ENCODE results near the gene UBAC2. TPM values are rescaled to one million over a fixed set of nuclear protein-coding genes. Genes with fewer than 3 reads are reported as not detected.

Gene UBAC2
- total RNA-seq, 1 donor from 2014 or later: 87.7 TPM

DNA sequence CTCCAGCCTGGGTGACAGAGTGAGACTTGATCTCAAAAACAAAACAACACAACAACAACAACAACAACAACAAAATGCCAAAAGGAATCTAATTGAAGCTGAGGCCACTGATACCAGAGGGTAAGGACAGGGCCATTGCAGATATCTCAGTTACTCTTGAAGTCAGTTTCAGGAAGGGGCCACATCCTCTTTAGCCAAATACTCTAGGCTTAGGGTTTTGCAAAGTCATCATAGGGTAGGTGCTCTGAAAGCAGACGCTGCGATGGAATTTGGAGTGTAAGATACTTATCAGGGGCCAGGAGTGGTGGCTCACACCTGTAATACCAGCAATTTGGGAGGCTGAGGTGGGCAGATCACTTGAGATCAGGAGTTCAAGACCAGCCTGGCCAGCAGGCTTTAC, 46.6 kb upstream of the UBAC2 start:
- H3F3A ChIP-seq (ENCODE audit: low read depth): no peaks in the 10 kb centered on the region
- H3K4me3 ChIP-seq: no peak overlapping the region
- no peak overlapping the region for H3K9ac ChIP-seq
- no peak overlapping the region for H3K27ac ChIP-seq
- no peaks in the 10 kb centered on the region for H4K20me1 ChIP-seq (ENCODE audit: low read depth)
- no peaks in the 10 kb centered on the region for H3K36me3 ChIP-seq
- no peaks in the 10 kb centered on the region for H3K4me1 Mint-ChIP-seq
- H3K27ac Mint-ChIP-seq: no peak overlapping the region
- no peaks in the 10 kb centered on the region for H3K4me1 ChIP-seq
- TF ChIP-seq EZH2 (IDR thresholded peaks at IDR 0.05): no peak
- TF ChIP-seq EZH2phosphoT487 (IDR thresholded peaks at IDR 0.05): no peak
- TF ChIP-seq, protein P1, sequence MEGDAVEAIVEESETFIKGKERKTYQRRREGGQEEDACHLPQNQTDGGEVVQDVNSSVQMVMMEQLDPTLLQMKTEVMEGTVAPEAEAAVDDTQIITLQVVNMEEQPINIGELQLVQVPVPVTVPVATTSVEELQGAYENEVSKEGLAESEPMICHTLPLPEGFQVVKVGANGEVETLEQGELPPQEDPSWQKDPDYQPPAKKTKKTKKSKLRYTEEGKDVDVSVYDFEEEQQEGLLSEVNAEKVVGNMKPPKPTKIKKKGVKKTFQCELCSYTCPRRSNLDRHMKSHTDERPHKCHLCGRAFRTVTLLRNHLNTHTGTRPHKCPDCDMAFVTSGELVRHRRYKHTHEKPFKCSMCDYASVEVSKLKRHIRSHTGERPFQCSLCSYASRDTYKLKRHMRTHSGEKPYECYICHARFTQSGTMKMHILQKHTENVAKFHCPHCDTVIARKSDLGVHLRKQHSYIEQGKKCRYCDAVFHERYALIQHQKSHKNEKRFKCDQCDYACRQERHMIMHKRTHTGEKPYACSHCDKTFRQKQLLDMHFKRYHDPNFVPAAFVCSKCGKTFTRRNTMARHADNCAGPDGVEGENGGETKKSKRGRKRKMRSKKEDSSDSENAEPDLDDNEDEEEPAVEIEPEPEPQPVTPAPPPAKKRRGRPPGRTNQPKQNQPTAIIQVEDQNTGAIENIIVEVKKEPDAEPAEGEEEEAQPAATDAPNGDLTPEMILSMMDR (IDR thresholded peaks at IDR 0.05): no peak
- DNase-seq (ENCODE audit: low spot score): no peak
- no peaks in the 10 kb centered on the region for H3K27me3 ChIP-seq
- no peaks in the 10 kb centered on the region for H3K9me3 ChIP-seq (ENCODE audit: low read depth)
- no peak overlapping the region for H2AFZ ChIP-seq (replicated peaks)
- H3K36me3 Mint-ChIP-seq: no peaks in the 10 kb centered on the region
- H3K4me2 ChIP-seq: no peak overlapping the region
- no peak overlapping the region for H3K4me3 Mint-ChIP-seq
- peaks cover 7% of the 10 kb centered on the region for H3K27me3 Mint-ChIP-seq (ENCODE audit: insufficient read depth, low read depth)
- no peaks in the 10 kb centered on the region for H3K9me3 Mint-ChIP-seq
- H3K79me2 ChIP-seq (ENCODE audit: low read depth): no peaks in the 10 kb centered on the region

DNA sequence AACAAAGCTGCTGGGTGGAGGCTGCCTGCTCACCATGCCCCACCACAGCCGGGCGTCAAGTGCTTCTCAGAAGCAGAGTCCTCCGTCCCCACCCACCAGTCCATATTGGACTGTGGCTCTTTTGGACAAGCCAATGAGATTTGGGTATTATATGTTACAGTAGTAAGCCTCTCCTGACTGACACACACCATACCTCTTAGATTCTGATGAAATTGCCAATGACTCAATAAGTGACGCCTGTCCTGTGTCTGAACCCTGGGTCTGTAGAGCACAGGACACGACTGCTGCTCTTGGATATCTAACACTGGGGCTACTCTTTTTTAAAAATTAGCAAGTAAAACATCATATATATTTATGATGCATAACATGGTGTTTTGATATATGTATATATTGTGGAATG, 44.8 kb upstream of the UBAC2 start:
- Mint-ChIP-seq H3K36me3 (no peaks in the 10 kb centered on the region), H3K27me3 (ENCODE audit: insufficient read depth, low read depth) (peaks cover 6% of the 10 kb centered on the region), H3K4me3 (no peak overlapping the region), H3K4me1 (peaks cover 2% of the 10 kb centered on the region), H3K9me3 (no peaks in the 10 kb centered on the region), H3K27ac (no peak overlapping the region)
- H3F3A ChIP-seq (ENCODE audit: low read depth): no peaks in the 10 kb centered on the region
- no peak overlapping the region for H3K27ac ChIP-seq
- no peaks in the 10 kb centered on the region for H4K20me1 ChIP-seq (ENCODE audit: low read depth)
- no peaks in the 10 kb centered on the region for H3K4me1 ChIP-seq
- no peak overlapping the region for H2AFZ ChIP-seq (replicated peaks)
- H3K9me3 ChIP-seq (ENCODE audit: low read depth): no peaks in the 10 kb centered on the region
- H3K9ac ChIP-seq: no peak overlapping the region
- H3K79me2 ChIP-seq (ENCODE audit: low read depth): no peaks in the 10 kb centered on the region
- no peak overlapping the region for H3K4me3 ChIP-seq
- no peak overlapping the region for H3K4me2 ChIP-seq
- TF ChIP-seq EZH2 (IDR thresholded peaks at IDR 0.05): no peak
- TF ChIP-seq EZH2phosphoT487 (IDR thresholded peaks at IDR 0.05): no peak
- TF ChIP-seq, protein P1 (IDR thresholded peaks at IDR 0.05): no peak
- DNase-seq (ENCODE audit: low spot score): no peak
- no peaks in the 10 kb centered on the region for H3K27me3 ChIP-seq
- no peaks in the 10 kb centered on the region for H3K36me3 ChIP-seq

DNA sequence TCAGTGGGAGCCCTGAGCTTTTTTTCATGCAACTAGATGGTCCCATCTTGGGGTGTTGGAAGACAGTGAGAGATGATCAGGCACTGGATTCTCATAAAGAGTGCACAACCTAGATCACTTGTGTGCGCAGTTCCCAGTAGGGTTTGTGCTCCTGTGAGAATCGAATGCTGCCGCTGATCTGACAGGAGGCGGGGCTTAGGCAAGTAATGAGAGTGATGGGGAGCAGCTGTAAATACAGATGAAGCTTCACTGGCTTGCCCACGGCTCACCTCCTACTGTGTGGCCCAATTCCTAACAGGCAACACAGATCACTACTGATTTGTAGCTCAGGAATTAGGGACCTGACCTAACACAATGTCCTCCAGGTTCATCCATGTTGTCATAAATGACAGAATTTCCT, 43.6 kb upstream of the UBAC2 start:
- H3K4me3 ChIP-seq: no peak overlapping the region
- Mint-ChIP-seq H3K36me3 (no peaks in the 10 kb centered on the region), H3K4me3 (no peak overlapping the region), H3K9me3 (peaks cover 2% of the 10 kb centered on the region), H3K27ac (no peak overlapping the region), H3K27me3 (ENCODE audit: insufficient read depth, low read depth) (peaks cover 5% of the 10 kb centered on the region), H3K4me1 (peaks cover 6% of the 10 kb centered on the region)
- no peaks in the 10 kb centered on the region for H3F3A ChIP-seq (ENCODE audit: low read depth)
- H3K27ac ChIP-seq: no peak overlapping the region
- H3K4me1 ChIP-seq: no peaks in the 10 kb centered on the region
- no peak overlapping the region for H3K9ac ChIP-seq
- H3K4me2 ChIP-seq: no peak overlapping the region
- H3K9me3 ChIP-seq (ENCODE audit: low read depth): no peaks in the 10 kb centered on the region
- TF ChIP-seq EZH2 (IDR thresholded peaks at IDR 0.05) (no peak), EZH2phosphoT487 (IDR thresholded peaks at IDR 0.05) (no peak)
- TF ChIP-seq, protein P1 (IDR thresholded peaks at IDR 0.05): no peak
- H2AFZ ChIP-seq (replicated peaks): no peak overlapping the region
- no peaks in the 10 kb centered on the region for H3K79me2 ChIP-seq (ENCODE audit: low read depth)
- no peak for DNase-seq (ENCODE audit: low spot score)
- H3K36me3 ChIP-seq: no peaks in the 10 kb centered on the region
- no peaks in the 10 kb centered on the region for H4K20me1 ChIP-seq (ENCODE audit: low read depth)
- no peaks in the 10 kb centered on the region for H3K27me3 ChIP-seq

Data from neural progenitor cell (in vitro differentiated cells).